Cardiac muscle cell (in vitro differentiated cells and primary cell): Measurements from ENCODE around the gene AKAP10. TPM values are rescaled to one million over a fixed set of nuclear protein-coding genes. Genes with fewer than 3 reads are reported as not detected.

Source experiments
- DNase-seq, 2 donors: peaks; one replicate each; pipeline versions ENCODE4 v3.0.0 to v3.0.0-alpha.2; 2010 to 2017; ENCODE audit warnings: low read depth in 1 of 2, low spot score in 1 of 2
- H3K27ac ChIP-seq: fragments of 200-600 bp; sonication (generic); 2 replicates; pipeline ENCODE4 v1.5.1; 2016
- H3K27me3 ChIP-seq: fragments of 200-600 bp; sonication (generic); 2 replicates; pipeline ENCODE4 v1.6.0; 2016; ENCODE audit warnings: control low read depth
- H3K36me3 ChIP-seq: fragments of 200-600 bp; sonication (generic); 2 replicates; pipeline ENCODE4 v1.5.1; 2016; ENCODE audit warnings: control low read depth
- H3K4me1 ChIP-seq: fragments of 200-600 bp; sonication (generic); 2 replicates; pipeline ENCODE4 v1.8.1; 2017; ENCODE audit warnings: low read depth, mild to moderate bottlenecking, mixed run types
- H3K4me3 ChIP-seq: fragments of 200-600 bp; sonication (generic); 2 replicates; pipeline ENCODE4 v1.5.1; 2016; ENCODE audit warnings: mild to moderate bottlenecking
- H3K9me3 ChIP-seq: fragments of 200-600 bp; sonication (generic); 2 replicates; pipeline ENCODE4 v1.5.1; 2017; ENCODE audit warnings: low read depth, mild to moderate bottlenecking, control low read depth
- polyA plus RNA-seq: library from polyadenylated mRNA; unstranded; fragments of >200 nt; fragmentation: Nextera tagmentation; extraction: Ambion mirVana; gene quantifications from 2 replicates; pipeline ENCODE4 v1.2.1, GENCODE V29; 2016
- total RNA-seq: library from RNA; depleted of rRNA; stranded (reverse); fragments of >200 nt; gene quantifications from 2 replicates; pipeline ENCODE4 v1.2.3, GENCODE V29; 2016
- TF ChIP-seq, protein P1 (sequence below): IDR thresholded peaks from 2 replicates; pipeline ENCODE4 v1.5.1; 2012; ENCODE audit warnings: low read depth, mild to moderate bottlenecking, low read length

The AKAP10 gene
- total and polyA plus RNA-seq, 2 experiments from 2014 or later, result 12.6 to 16.3 TPM

DNA sequence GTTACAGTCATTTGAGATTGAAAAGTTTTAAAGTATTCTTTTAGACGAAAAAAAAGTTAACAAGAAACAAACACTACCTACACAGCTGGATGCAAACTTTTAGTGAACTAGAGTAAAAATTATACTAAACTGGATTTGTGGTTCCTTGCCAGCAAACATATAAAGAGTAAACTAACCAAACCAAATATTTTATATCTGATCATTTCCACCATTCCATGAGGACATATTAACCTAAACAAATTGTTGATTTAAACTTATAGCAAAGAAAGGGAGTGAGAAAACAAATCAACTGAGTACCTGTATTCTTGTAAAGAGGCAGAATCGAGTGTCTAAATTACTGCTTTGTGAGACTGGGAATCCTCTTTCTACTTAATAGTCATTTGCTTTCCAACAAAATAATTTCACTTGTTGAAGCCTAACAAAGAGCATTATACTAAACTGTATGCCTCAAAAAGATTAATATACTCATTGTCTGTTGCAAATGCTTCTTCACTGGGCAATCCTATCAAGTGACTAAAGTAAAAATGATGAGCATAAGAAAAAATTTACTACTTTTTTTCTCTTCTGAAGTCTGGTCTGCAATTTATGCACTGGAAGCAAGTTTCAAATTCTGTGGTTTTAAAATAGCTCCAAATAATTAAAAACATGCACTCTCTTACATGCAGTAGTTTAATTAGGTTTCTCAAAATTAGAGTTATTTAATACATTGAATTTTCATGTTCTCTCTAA lies 37.5 kb downstream of the AKAP10 start:
- TF ChIP-seq, protein P1, sequence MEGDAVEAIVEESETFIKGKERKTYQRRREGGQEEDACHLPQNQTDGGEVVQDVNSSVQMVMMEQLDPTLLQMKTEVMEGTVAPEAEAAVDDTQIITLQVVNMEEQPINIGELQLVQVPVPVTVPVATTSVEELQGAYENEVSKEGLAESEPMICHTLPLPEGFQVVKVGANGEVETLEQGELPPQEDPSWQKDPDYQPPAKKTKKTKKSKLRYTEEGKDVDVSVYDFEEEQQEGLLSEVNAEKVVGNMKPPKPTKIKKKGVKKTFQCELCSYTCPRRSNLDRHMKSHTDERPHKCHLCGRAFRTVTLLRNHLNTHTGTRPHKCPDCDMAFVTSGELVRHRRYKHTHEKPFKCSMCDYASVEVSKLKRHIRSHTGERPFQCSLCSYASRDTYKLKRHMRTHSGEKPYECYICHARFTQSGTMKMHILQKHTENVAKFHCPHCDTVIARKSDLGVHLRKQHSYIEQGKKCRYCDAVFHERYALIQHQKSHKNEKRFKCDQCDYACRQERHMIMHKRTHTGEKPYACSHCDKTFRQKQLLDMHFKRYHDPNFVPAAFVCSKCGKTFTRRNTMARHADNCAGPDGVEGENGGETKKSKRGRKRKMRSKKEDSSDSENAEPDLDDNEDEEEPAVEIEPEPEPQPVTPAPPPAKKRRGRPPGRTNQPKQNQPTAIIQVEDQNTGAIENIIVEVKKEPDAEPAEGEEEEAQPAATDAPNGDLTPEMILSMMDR, result no peak
- Histone ChIP-seq H3K36me3 (peaks cover 33% of the 10 kb centered on the region), H3K9me3 (no peaks in the 10 kb centered on the region), H3K4me1 (no peaks in the 10 kb centered on the region), H3K27ac (no peak overlapping the region), H3K4me3 (no peak overlapping the region), H3K27me3 (no peaks in the 10 kb centered on the region)
- DNase-seq, result no peak

DNA sequence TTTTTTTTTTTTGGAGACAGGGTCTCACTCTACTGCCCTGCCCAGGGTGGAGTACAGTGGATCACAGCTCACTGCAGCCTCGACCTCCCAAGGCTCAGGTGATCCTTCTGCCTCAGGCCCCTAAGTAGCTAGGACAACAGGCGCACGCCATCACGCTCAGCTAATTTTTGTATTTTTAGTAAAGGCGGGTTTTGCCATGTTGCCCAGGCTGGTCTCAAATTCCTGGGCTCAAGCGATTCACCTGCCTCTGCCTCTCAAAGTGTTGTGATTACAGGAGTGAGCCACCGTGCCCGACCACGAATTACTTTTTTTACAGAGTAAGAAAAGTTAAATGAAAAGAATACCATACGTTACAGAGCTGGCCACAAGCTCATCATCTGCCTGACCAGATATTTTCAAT lies 38.9 kb downstream of the AKAP10 start:
- Histone ChIP-seq H3K36me3 (peaks cover 43% of the 10 kb centered on the region), H3K9me3 (no peaks in the 10 kb centered on the region), H3K4me1 (no peaks in the 10 kb centered on the region), H3K4me3 (no peak overlapping the region), H3K27me3 (no peaks in the 10 kb centered on the region), H3K27ac (no peak overlapping the region)
- TF ChIP-seq, protein P1, result no peak
- DNase-seq, result no peak

DNA sequence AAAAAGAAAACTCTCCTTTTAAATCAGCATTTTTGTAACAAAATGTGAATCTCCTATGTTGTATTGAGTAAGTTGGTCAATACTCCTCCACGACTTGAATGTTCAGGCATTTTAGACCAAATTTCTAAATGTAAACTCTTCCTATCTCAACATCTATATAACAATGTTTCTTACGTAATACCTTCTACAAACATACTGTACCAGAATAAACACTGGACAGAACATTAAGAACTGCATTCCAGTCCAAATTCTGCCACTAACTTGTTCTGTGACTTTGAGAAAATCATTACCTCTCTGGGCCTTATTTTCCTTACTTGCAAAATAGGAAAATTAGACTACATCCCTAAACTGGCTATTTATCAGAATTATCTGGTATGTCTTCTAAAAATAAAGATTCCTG lies 40.1 kb downstream of the AKAP10 start:
- TF ChIP-seq, protein P1, result no peak
- H3K27ac ChIP-seq, result no peak overlapping the region
- H3K27me3 ChIP-seq, result no peaks in the 10 kb centered on the region
- DNase-seq, result peak in 1 of 2 donors; percentile 32
- peaks cover 50% of the 10 kb centered on the region for H3K36me3 ChIP-seq
- no peak overlapping the region for H3K4me3 ChIP-seq
- H3K4me1 ChIP-seq, result no peaks in the 10 kb centered on the region
- H3K9me3 ChIP-seq, result no peaks in the 10 kb centered on the region

DNA sequence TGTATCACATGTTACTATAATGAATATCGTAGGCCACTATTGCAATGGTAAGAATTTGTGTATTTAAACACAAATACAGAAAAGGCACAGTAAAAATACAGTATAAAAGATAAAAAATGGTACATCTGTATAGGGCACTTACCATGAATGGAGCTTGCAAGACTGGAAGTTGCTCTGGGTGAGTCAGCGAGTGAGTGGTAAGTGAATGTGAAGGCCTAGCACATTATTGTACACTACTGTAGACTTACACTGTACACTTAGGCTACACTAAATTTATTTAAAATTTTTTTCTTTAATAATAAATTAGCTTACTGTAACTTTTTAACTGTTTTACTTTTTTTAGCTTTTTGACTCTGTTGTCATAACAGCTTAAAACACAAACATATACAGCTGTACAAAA lies 42.5 kb downstream of the AKAP10 start:
- TF ChIP-seq, protein P1, result no peak
- Histone ChIP-seq H3K27me3 (no peaks in the 10 kb centered on the region), H3K9me3 (no peaks in the 10 kb centered on the region), H3K27ac (no peak overlapping the region), H3K4me3 (no peak overlapping the region), H3K4me1 (no peaks in the 10 kb centered on the region), H3K36me3 (peaks cover 54% of the 10 kb centered on the region)
- DNase-seq, result no peak

DNA sequence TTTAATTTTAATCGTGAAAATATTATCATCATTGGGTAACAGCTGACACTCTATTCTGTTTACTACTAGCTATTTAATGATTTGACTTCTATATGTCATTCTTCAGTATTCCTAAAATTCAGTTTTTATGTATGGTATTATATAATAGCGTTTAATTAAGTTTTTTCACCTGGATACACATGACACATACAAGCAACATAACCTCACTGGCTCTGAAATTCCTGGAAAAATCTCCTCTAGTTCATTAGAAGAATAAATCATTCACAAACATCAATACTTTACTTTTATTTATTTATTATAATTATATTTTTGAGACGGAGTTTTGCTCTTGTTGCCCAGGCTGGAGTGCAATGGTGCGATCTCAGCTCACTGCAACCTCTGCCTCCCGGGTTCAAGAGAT lies 44.0 kb downstream of the AKAP10 start:
- TF ChIP-seq, protein P1, result no peak
- Histone ChIP-seq H3K27me3 (no peaks in the 10 kb centered on the region), H3K9me3 (no peaks in the 10 kb centered on the region), H3K4me3 (no peak overlapping the region), H3K27ac (no peak overlapping the region), H3K4me1 (no peaks in the 10 kb centered on the region), H3K36me3 (peaks cover 51% of the 10 kb centered on the region)
- DNase-seq, result no peak
